Cerebellar cortex (tissue), 1 donor: Measurements from ENCODE around the gene SPACA4.
A peak's percentile ranks its signal among the peaks of the same experiment; 100 is the strongest.
"Not testable (repeated sequence)": the region's sequence is repeated elsewhere in the genome, so short reads cannot be mapped to it uniquely, and the experiment has no call there.

Experiments
- DNase-seq: peaks from one replicate; pipeline ENCODE4 v3.0.0-alpha.2; 2015; ENCODE audit warnings: low spot score

Gene SPACA4

DNA sequence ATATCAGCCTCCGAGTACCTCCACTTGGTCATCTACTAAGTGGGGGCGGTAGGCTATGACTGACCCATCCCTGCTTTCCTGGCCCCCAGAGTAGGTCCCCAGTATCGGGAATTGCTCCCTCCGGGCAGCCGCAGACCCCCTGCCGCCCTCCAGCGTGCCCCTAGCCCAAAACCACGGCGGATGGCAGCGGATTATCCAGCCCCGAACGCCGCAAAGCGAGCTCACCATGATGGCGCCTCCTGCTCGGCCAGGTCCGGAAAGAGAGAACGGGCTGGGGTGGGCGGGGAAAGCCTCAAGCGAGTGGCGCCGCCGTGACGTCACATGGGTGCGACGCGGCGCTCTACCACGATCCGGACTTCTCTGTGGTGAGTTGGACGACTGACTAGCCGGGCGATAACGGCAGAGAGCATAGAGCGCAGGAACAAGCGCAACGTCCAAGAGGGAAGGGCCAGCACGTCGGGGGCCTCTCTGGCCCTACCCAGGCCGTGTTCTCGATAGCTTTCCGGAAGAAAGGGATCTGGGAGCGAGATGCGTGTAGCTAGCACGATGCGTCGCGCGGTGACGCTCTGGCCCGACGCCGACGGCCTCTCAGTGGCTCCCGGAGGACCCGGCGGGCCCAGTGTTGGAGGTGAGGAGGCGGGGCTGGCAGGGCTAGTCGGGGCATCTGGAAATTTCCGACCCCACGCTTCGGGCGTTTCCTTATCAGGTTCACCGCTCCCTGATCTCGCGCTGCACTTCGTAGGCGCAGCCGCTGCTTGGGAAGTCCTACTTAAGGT, 12.6 kb downstream of the SPACA4 start, which contains the start of the genes RPL18 and SPHK2:
RPL18 (minus strand) TSS at position 263 of the 776 bp plus-strand sequence; CDS start at position 228, 35 bp downstream.
SPHK2 (plus strand) TSS at position 591 of the 776 bp plus-strand sequence. CDS start 1,009 bp downstream, outside the sequence.
- DNase-seq = peak; percentile 100

DNA sequence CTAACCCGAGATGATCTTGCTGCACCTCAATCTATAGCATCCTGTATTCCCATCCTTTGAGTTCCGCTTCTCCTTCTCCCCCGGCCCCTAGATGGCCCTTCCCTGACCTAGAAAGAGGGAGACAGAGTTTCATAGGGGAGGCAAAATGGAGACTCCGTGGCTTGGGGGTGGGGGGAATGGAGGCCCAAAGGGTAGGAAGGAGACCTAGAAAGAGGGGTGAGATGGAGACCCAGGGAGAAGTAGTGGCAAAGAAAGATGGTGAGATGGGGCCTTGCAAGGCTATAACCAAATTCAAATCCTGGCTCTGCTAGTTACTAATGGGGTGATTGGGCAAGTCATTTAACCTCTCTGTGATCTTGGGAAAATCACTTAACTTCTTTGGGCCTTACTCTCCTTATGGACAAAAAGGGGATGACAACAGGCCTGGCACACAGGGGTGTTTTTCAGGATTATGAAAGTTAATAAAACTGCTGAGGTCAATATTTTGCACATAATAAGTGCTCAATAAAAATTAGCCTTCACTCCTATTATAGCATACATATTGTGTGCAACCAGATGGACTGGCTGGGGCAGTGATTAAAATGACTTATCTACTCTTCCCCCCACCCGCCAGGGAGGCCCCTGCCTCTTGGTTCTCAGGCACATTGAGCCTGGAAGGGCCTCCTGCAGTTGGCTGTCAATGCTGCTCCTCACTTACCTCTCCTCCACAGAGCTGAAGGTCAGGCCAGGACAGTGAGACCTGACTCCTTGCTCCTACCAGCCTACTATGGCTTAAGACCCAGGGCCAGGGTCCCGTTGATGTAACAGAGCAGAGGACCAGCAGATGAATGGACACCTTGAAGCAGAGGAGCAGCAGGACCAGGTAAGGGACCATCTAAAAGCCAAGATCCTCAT, 13.4 kb downstream of the SPACA4 start:
- DNase-seq = no peak

DNA sequence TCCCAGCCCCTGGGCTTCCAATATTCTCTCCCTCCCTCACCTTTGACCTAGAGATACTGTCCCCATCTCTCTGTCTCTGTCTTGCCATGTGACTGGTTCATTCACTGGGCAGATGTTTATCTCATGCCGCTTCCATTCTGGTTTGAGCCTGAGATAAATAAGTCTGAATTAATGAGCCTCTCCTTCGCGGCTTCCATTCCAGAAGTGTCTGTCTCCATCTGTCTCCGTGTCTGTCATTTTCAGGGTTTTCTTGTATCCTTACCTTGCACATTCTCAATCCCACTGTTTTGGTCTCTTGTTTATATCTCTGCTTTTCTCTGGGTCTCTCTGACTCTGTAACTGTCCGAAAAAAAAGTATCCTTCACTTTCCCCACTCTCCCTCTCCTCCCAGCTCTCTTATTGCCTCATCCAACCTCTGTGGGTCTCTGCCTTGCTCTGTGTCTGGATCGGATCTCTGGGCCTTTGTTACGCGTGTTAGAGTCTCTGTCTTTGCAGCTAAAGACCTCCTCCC, 17.1 kb downstream of the SPACA4 start:
- DNase-seq = no peak

DNA sequence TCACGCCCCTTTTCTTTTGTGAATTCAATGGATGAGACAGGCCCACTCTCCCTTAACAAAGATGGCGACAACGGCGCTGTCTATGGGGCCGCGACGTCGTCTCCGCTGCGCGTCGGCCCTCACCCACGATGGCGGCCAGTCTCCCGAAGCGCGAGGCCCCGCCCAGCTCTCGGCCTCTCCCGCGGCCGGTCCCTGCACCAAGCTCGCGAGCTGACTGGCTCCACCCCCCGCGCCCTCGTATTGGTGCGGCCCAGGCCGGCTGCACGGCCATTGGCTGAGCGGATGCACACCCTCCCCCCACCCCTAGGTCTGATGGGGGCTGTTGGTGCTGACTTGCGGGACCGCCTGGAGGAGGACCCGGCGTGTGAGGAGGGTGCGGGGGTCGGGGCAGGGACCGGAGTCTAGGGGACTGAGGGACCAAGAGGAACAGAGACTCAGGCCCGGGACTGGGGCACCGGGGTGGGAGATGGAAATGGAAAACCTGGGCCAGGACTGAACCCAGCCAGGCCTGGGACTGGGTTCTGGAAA, 17.6 kb downstream of the SPACA4 start:
- DNase-seq = peak; percentile 98

DNA sequence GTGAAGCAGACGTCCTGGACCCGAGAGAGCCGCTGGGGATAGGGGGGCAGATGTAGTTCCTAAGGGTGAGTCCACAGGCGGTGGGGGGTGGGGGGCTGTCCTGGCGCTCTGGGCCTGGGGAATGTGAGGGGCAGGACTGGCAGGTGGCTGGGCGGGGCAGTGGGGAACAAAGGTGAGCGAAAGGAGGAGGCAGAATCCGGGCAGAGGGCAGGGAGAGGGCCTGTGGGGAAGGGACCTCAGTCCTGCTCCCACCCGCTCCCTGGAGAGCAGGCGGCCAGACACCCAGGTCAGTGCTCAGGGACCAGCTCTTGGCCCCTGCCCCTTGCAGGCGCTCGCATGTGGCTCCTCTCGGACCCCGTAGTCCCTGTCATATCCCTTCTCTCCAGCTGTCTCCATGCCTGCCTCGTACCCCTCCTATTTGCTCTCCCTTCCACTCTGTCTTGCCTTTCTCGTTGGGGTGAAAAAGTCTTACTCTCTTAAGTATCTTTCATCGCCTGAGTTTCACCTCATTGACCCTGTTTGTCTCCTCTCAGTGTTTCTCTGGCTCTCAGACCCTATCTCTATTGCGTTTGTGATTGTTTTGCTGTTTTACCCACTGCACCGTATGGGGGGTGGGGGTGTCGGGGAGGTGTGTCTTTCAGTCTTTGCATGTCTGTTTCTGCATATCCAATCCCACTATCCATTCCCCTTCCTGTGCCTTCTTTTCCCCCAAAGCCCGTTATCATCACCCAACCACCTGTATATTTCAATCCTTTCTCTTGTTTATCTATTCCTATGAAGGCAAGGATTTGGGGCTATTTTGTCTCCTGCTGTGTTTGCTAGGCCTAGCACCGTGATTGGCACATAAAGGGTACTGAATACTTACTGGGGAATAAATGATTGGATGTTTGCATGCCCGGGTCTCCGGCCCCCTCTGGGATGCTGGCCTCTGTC, 18.5 kb downstream of the SPACA4 start:
- no peak for DNase-seq

DNA sequence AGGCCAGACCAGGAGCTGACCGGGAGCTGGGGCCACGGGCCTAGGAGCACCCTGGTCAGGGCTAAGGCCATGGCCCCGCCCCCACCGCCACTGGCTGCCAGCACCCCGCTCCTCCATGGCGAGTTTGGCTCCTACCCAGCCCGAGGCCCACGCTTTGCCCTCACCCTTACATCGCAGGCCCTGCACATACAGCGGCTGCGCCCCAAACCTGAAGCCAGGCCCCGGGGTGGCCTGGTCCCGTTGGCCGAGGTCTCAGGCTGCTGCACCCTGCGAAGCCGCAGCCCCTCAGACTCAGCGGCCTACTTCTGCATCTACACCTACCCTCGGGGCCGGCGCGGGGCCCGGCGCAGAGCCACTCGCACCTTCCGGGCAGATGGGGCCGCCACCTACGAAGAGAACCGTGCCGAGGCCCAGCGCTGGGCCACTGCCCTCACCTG, 19.4 kb downstream of the SPACA4 start:
- no peak for DNase-seq

DNA sequence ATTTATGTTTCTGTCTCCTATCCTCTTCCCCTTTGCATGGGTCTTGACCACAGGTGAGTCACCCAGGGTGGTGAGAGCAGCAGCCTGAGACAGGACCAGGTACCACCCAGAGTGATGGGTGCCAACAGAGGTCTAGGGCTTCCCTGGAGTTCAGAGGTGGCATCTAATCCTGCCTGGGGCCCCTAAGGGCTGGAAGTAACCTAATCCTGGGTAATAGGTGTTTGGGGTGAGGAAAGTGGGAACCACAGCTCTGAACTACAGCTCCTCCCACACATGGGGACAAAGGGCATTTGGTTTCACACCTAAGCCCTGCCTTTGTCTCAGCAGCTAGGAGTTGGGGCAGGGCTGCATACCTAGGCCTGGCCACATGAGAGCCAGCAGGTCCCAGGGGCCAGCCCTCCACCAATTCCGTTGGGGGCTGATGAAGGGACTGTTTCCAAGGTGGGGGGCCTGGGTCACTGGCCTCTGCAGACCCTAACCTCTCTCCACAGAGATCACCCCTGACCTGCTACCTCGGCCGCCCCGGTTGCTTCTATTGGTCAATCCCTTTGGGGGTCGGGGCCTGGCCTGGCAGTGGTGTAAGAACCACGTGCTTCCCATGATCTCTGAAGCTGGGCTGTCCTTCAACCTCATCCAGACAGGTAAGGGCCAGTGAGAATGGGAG, 20.8 kb downstream of the SPACA4 start:
- no peak for DNase-seq

DNA sequence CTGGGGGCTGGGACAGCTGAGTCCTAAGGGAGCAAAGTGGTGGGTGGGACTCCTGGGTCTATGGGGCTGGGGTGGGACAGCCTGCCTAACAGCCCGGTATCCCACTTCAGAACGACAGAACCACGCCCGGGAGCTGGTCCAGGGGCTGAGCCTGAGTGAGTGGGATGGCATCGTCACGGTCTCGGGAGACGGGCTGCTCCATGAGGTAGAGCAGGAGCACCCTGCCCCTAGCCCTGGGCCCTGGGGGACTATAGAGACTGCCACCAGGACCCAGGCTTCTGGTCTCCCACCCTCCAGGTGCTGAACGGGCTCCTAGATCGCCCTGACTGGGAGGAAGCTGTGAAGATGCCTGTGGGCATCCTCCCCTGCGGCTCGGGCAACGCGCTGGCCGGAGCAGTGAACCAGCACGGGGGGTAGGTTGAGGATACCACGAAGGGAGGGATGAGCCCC, 21.3 kb downstream of the SPACA4 start:
- DNase-seq = no peak

DNA sequence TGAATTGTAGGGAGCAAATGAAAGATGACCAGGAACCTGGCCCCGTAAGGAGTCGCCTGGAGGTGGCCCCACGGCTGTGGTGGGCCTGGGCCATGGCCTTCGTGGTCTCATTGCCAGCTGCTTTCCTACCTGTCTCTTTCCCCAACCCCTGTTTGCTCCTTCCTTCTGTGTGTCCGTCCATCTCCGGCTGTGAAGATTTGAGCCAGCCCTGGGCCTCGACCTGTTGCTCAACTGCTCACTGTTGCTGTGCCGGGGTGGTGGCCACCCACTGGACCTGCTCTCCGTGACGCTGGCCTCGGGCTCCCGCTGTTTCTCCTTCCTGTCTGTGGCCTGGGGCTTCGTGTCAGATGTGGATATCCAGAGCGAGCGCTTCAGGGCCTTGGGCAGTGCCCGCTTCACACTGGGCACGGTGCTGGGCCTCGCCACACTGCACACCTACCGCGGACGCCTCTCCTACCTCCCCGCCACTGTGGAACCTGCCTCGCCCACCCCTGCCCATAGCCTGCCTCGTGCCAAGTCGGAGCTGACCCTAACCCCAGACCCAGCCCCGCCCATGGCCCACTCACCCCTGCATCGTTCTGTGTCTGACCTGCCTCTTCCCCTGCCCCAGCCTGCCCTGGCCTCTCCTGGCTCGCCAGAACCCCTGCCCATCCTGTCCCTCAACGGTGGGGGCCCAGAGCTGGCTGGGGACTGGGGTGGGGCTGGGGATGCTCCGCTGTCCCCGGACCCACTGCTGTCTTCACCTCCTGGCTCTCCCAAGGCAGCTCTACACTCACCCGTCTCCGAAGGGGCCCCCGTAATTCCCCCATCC, 22.1 kb downstream of the SPACA4 start:
- no peak for DNase-seq

DNA sequence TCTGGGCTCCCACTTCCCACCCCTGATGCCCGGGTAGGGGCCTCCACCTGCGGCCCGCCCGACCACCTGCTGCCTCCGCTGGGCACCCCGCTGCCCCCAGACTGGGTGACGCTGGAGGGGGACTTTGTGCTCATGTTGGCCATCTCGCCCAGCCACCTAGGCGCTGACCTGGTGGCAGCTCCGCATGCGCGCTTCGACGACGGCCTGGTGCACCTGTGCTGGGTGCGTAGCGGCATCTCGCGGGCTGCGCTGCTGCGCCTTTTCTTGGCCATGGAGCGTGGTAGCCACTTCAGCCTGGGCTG, 22.7 kb downstream of the SPACA4 start:
- DNase-seq = no peak

DNA sequence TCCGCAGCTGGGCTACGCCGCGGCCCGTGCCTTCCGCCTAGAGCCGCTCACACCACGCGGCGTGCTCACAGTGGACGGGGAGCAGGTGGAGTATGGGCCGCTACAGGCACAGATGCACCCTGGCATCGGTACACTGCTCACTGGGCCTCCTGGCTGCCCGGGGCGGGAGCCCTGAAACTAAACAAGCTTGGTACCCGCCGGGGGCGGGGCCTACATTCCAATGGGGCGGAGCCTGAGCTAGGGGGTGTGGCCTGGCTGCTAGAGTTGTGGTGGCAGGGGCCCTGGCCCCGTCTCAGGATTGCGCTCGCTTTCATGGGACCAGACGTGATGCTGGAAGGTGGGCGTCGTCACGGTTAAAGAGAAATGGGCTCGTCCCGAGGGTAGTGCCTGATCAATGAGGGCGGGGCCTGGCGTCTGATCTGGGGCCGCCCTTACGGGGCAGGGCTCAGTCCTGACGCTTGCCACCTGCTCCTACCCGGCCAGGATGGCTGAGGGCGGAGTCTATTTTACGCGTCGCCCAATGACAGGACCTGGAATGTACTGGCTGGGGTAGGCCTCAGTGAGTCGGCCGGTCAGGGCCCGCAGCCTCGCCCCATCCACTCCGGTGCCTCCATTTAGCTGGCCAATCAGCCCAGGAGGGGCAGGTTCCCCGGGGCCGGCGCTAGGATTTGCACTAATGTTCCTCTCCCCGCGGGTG, 23.2 kb downstream of the SPACA4 start:
- DNase-seq = peak; percentile 93

DNA sequence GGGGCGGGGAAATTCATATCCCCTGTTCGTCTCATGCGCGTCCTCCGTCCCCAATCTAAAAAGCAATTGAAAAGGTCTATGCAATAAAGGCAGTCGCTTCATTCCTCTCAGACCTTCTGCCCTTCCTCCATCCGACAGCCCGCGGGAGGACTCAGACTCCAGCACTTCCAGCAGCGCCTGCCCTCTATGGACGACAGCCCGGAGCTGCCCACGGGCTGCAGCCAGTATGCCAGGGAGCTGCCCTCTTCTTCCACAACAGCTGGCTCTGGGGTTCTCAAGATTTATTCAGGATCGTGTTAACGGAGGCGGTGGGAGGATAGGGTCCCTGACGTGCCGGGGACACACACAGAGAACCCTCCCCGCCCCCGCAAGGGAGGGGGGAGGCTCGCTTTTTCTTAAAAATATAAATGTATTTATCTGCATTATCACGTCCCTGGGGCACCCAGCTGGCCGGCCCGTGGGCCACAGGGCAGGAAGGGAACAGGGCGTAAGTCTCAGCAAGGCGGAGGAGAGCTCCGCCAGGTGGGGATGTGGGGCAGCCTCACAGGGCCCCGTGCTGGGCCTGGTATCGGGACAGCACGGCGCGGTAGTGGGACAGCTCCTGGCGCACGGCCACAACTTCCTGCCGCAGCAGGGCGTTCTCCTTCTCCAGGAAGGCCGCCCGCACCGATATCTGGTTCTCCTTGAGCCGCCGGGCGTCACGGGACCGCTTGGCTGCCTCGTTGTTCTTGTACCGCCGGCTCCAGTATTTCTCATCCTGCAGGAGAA, 23.9 kb downstream of the SPACA4 start:
- no peak for DNase-seq

DNA sequence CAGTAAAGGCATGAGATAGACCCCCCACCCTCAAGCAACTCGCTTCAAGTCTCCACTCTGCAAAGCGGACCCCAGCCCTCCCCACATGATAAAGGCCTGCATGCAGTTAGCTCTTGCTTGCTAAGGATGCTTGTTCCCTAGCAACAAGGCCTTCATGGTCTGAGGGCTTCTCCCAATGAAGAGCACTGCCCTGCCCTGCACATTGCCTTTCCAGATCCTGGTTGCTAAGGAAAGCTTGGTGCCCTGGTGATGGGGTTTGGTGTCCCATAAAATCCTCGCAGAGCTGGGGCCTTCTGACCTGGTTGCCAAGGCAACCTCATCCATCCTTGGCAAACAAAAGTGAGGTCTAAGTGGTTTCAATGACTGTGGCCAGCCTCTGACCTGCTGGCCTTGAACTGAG, 24.7 kb downstream of the SPACA4 start:
- no peak for DNase-seq

DNA sequence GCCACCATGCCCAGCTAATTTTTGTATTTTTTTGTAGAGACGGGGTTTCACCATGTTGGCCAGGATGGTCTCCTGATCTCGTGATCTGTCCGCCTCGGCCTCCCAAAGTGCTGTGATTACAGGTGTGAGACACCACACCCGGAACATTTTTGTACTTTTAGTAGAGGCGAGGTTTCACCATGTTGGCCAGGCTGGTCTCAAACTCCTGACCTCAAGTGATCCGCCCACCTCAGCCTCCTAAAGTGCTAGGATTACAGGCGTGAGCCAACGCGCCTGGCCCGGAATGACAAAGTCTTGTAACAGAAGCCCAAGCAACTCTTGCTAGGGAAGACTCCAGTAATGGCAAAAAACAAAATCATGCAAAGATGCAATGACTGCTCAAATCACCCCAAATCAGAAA, 25.7 kb downstream of the SPACA4 start:
- DNase-seq = not testable (repeated sequence)

DNA sequence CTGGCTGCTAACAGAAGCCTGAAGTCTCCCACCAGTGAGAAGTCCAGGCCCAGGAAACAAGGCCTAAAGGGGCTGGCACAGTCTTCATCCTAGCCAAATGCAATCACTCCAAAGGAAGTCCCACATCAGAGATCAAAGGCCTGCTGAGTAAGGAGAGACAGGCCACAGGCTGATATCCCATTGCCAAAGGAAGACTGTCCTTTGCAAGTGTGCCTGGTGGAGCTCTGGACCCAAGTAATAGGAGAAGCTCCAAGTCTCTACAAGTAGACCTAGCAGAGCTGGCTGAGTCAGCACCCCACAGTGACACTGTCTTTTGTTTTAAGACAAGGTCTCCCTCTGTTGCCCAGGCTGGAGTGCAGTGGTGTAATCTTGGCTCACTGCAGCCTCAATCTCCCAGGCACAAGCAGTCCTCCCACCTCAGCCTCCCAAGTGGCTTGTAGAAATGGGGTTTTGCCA, 26.2 kb downstream of the SPACA4 start:
- no peak for DNase-seq

DNA sequence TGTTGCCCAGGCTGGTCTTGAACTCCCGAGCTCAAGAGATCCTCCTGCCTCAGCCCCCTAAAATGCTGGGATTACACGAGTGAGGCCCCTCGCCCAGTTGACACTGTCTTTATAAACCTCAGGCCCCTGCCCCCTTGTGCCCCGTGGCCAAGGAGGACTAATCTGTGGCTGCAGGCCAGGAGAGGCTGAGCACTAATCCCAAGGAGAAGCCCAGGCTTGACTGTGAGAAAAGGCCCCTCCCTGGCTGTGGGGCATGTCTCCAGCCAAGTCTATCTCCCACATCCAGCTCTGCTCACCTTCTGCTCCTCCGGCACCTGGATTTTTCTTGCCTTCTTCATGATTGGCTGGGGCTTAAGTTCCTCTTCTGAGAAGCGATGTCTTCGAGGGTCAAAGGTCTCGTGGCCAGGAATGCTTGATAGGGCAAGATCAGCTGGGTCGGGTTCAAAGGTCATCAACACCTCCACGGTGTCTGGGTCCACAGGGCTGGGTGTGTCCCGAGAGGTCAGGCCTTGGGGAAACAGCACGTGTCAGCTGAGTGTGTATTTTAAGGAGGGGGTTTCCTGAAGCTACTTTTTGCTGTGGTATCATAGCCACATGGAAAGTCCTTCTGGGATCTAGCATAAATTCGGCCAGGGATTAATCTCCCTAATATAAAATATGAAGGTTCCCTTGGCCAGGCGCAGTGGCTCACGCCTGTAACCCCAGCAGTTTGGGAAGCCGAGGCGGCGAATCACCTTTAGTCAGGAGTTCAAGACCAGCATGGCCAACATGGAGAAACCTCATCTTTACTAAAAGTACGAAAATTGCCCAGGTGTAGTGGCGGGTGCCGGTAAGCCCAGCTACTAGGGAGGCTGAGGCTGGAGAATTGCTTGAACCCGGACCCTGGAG, 26.9 kb downstream of the SPACA4 start:
- DNase-seq = no peak

DNA sequence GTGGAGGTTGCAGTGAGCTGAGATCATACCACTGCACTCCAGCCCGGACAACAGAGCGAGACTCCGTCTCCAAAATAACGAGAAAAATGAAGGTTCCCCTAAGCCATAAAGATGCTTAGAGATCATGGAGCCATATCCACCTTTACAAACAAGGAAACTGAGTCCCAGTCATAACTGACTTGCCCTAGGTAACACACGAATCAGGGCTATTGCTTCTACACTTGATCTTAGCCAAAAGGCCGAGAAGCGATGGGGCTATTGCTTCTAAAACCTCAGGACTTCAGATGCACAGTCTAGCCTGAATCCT, 27.4 kb downstream of the SPACA4 start:
- DNase-seq = no peak
